Astrocyte of the spinal cord (primary cell): Measurements from ENCODE around the gene MYO16.

Source experiments
- DNase-seq: peaks from one replicate; pipeline ENCODE4 v3.0.0; 2011; ENCODE audit warnings: low read depth, low spot score
- H3K4me3 ChIP-seq: 2 replicates; pipeline ENCODE4 v1.5.1; 2011; ENCODE audit warnings: low read depth, mild to moderate bottlenecking, low read length, moderate library complexity
- in situ Hi-C: cut with HindIII; loops from 2 replicates; pipeline ENCODE4 v1.10.0; 2017; ENCODE audit warnings: low sequenced_read_pairs
- TF ChIP-seq, protein P1 (sequence below): IDR thresholded peaks from 2 replicates; pipeline ENCODE4 v1.5.1; 2012; ENCODE audit warnings: low read depth, mild to moderate bottlenecking, low read length, inconsistent platforms

MYO16 gene

DNA sequence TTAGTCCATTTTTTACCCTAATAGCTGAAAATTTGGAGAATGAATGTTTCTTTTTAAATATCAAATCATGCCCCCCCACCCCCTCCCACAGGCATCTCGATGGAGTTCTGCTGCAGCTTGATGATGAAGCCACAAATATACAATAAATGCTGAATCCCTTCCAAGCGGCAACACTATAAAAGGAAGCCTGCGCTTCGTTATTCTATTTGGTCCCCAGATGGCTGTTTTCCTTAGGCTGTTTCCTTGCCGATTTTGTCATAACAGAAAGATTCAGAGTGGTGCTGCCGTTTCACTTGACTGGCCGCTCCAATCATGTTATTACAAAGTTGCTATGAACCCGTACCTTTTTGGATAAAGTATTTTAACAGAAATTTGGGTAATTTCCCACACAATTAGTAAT is 79.5 kb downstream of the MYO16 start:
- DNase-seq = no peak
- H3K4me3 ChIP-seq = no peak overlapping the region
- TF ChIP-seq, protein P1, sequence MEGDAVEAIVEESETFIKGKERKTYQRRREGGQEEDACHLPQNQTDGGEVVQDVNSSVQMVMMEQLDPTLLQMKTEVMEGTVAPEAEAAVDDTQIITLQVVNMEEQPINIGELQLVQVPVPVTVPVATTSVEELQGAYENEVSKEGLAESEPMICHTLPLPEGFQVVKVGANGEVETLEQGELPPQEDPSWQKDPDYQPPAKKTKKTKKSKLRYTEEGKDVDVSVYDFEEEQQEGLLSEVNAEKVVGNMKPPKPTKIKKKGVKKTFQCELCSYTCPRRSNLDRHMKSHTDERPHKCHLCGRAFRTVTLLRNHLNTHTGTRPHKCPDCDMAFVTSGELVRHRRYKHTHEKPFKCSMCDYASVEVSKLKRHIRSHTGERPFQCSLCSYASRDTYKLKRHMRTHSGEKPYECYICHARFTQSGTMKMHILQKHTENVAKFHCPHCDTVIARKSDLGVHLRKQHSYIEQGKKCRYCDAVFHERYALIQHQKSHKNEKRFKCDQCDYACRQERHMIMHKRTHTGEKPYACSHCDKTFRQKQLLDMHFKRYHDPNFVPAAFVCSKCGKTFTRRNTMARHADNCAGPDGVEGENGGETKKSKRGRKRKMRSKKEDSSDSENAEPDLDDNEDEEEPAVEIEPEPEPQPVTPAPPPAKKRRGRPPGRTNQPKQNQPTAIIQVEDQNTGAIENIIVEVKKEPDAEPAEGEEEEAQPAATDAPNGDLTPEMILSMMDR = no peak
- in situ Hi-C loops = no loop called here

DNA sequence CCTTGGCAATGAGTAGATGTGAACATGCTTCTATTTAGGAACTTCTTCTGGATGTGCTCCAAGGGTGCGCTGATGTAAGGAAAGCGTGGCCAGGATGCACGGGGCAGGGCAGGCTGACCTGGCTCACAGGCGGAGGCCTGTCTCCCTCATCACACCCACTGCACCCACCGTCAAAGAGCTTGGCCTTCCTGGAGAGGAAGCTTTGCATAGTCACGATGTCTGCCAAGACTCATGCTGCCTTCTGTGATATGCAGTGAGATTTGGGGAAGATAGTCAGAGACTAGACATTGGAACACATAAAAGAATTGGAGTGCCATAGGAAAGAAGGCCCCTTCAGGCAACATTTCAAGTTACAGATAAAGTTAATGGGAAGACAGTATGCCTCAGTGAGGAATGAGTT is 82.0 kb downstream of the MYO16 start:
- in situ Hi-C loops = no loop called here
- DNase-seq = peak; percentile 13
- TF ChIP-seq, protein P1 = no peak
- no peak overlapping the region for H3K4me3 ChIP-seq

DNA sequence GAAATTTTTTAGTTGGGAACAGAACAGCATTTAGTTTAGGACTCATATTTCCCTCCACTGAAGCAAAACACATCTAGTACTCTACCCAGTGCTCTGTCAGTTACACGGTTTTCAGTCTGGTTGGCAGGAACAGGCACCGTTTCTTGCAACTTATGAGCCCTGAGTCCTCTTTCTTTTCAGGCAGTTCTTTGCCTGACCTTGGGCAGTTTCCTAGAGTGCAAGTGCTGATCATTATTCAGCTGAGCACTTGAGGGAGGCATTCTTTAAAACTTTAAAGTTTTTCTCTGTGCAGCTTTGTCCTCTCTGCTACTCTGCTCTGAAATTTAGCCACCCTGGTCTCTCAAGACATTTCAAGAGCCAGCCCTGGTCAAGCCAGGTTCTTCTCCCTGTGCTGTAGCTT is 96.1 kb downstream of the MYO16 start:
- no peak for DNase-seq
- in situ Hi-C loops = no loop called here
- TF ChIP-seq, protein P1 = no peak
- no peak overlapping the region for H3K4me3 ChIP-seq

DNA sequence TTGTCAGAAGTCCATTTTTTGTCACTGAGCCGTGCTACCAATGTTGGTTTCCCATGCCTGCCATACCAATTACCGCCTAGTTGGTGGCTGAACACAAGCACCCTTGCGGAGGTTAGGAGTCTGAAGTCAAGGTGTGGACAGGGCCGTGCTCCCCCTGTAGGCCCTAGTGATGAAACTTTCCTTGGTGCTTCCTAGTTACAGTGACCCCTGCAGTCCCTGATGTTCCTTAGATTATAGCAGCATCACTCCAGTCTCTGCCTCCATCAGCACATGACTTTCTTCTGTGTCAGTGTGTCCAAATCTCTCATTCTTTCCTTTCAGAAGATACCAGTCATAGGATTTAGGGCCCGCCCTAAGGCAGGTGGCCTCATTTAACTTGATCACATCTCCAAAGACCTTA is 99.0 kb downstream of the MYO16 start:
- no peak for DNase-seq
- no peak overlapping the region for H3K4me3 ChIP-seq
- in situ Hi-C loops = no loop called here
- TF ChIP-seq, protein P1 = no peak

DNA sequence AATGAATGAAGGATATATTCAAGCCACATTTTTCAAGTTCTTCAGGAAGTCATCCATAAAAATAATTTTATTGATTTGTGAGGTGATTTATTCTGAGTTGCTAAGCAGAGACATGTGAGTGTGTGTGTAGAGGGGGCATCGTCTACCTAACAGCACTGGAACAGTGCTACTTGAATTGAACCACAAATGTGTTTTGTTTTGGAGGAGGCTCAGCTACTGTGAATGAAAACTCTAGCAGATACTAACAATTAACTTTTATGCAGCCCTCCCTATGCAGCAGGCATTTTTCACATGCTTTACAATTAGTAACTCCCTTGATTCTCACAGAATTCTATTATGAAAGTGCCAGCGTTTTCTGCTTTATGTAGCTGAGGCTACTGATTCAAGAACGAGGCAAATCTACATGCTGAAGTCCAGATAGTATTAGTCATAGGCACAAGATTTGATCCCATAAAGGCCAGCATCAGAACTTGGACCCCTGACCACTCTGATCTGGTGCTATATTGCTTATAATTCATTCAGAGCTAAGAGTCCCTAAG is 103.7 kb downstream of the MYO16 start:
- TF ChIP-seq, protein P1 = no peak
- in situ Hi-C loops = no loop called here
- DNase-seq = no peak
- H3K4me3 ChIP-seq = no peak overlapping the region

DNA sequence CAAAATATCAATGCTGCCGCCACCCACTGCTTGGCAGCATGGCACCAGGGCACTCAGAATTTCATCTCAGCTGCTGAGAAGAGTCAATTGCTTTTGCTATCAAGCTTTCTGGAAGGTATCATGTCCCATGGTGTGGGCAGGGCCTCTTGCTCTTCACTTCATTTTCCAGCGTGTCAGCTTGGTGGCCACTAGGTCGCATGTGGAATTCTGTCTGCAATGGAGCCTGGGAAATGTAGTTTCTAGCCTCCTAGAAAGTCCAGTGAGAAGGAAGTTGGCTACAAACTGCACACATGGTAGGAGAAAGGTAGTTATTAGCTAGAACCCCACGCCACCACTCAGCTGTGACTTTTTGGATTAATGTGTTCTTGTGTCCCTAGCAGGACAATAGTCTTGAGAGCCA is 105.3 kb downstream of the MYO16 start:
- in situ Hi-C loops = no loop called here
- no peak for DNase-seq
- no peak overlapping the region for H3K4me3 ChIP-seq
- TF ChIP-seq, protein P1 = no peak

DNA sequence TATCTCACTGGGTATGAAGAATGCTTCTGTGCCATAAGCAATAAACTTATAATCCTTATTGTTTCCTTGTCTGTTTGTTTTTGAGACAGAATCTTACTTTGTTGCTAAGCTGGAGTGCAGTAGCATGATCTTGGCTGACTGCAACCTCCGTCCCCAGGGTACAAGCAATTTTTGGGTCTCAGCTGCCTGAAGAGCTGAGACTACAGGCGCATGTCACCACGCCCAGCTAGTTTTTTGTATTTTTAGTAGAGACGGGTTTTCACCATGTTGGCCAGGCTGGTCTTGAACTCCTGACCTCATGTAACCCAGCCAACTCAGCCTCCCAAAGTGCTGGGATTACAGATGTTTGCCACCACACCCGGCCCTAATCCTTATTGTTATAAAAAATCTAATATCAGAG is 112.5 kb downstream of the MYO16 start:
- in situ Hi-C loops = no loop called here
- DNase-seq = no peak
- TF ChIP-seq, protein P1 = no peak
- H3K4me3 ChIP-seq = no peak overlapping the region
